Measurements from ENCODE around the gene ROBO1. TPM values are rescaled to one million over a fixed set of nuclear protein-coding genes. Genes with fewer than 3 reads are reported as not detected.

ROBO1 gene
- total and polyA plus RNA-seq, 2 of the 13 experiments (the other 11 are each of a cell fraction or from before 2014, with no cell fraction given): 52.2 to 71.0 TPM

- TF ChIP-seq ZNF407 (CRISPR knock-in tag; IDR thresholded peaks at IDR 0.05; ENCODE audit: not compliant biosample characterization) (no peak), ZNF839 (CRISPR knock-in tag; IDR thresholded peaks at IDR 0.05; ENCODE audit: borderline replicate concordance) (no peak)
- TF ChIP-seq, protein P1, sequence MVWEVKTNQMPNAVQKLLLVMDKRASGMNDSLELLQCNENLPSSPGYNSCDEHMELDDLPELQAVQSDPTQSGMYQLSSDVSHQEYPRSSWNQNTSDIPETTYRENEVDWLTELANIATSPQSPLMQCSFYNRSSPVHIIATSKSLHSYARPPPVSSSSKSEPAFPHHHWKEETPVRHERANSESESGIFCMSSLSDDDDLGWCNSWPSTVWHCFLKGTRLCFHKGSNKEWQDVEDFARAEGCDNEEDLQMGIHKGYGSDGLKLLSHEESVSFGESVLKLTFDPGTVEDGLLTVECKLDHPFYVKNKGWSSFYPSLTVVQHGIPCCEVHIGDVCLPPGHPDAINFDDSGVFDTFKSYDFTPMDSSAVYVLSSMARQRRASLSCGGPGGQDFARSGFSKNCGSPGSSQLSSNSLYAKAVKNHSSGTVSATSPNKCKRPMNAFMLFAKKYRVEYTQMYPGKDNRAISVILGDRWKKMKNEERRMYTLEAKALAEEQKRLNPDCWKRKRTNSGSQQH (CRISPR knock-in tag; IDR thresholded peaks at IDR 0.05; ENCODE audit: low read depth): no peak
- TF ChIP-seq, protein P2, sequence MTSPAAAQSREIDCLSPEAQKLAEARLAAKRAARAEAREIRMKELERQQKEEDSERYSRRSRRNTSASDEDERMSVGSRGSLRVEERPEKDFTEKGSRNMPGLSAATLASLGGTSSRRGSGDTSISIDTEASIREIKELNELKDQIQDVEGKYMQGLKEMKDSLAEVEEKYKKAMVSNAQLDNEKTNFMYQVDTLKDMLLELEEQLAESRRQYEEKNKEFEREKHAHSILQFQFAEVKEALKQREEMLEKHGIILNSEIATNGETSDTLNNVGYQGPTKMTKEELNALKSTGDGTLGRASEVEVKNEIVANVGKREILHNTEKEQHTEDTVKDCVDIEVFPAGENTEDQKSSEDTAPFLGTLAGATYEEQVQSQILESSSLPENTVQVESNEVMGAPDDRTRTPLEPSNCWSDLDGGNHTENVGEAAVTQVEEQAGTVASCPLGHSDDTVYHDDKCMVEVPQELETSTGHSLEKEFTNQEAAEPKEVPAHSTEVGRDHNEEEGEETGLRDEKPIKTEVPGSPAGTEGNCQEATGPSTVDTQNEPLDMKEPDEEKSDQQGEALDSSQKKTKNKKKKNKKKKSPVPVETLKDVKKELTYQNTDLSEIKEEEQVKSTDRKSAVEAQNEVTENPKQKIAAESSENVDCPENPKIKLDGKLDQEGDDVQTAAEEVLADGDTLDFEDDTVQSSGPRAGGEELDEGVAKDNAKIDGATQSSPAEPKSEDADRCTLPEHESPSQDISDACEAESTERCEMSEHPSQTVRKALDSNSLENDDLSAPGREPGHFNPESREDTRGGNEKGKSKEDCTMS (CRISPR knock-in tag; conservative IDR thresholded peaks at IDR 0.05): no peak
Measured at GRCh38 chr3:78645628-78646310, 1122.0 kb downstream of the ROBO1 start (continued).
